Lung (tissue), 12 donors: ENCODE measurements around the gene DSPP. TPM values are rescaled to one million over a fixed set of nuclear protein-coding genes. Genes with fewer than 3 reads are reported as not detected.

Experiments
- ATAC-seq: fragments of 200-7000 bp; cut with Tn5 transposase; one replicate; pipeline ENCODE4 v1.9.1; 2020; ENCODE audit warnings: moderate number of reproducible peaks; ENCODE audit not compliant: insufficient read depth, low FRiP score
- DNase-seq, 3 donors: peaks; one replicate each; pipeline ENCODE4 v3.0.0-alpha.2; 2013 to 2017
- H3K27ac ChIP-seq, 2 donors: one replicate each; pipeline ENCODE4 v1.5.1; 2013; ENCODE audit warnings: mild to moderate bottlenecking in 2 of 2, moderate library complexity in 2 of 2, control low read depth in 1 of 2, inconsistent platforms in 1 of 2, low read depth in 1 of 2, low read length in 1 of 2
- H3K27me3 ChIP-seq, 3 donors: one replicate each; pipeline ENCODE4 v1.5.1; 2013; ENCODE audit warnings: low read length in 2 of 3; ENCODE audit not compliant: control insufficient read depth in 3 of 3, insufficient read depth in 3 of 3
- H3K36me3 ChIP-seq, 4 donors: one replicate each; pipeline ENCODE4 v1.5.1; 2013; ENCODE audit warnings: low read length in 4 of 4, mild to moderate bottlenecking in 1 of 4, moderate library complexity in 1 of 4; ENCODE audit not compliant: control insufficient read depth in 4 of 4, insufficient read depth in 4 of 4
- H3K4me1 ChIP-seq, 5 donors: one replicate each; pipeline ENCODE4 v1.5.1; 2013; ENCODE audit warnings: low read length in 5 of 5, mild to moderate bottlenecking in 2 of 5, moderate library complexity in 1 of 5; ENCODE audit not compliant: control insufficient read depth in 5 of 5, insufficient read depth in 5 of 5
- H3K4me3 ChIP-seq: one replicate; pipeline ENCODE4 v1.5.1; 2013; ENCODE audit warnings: mild to moderate bottlenecking, control low read depth, moderate library complexity
- H3K9ac ChIP-seq, 2 donors: one replicate each; pipeline ENCODE4 v1.5.1; 2013; ENCODE audit warnings: low read length in 2 of 2, control low read depth in 1 of 2; ENCODE audit not compliant: insufficient read depth in 1 of 2
- H3K9me3 ChIP-seq, 4 donors: one replicate each; pipeline ENCODE4 v1.5.1; 2013; ENCODE audit warnings: low read length in 3 of 4, mild to moderate bottlenecking in 1 of 4, moderate library complexity in 1 of 4; ENCODE audit not compliant: control insufficient read depth in 4 of 4, insufficient read depth in 3 of 4
- CTCF ChIP-seq: IDR thresholded peaks from 2 replicates; pipeline ENCODE4 v1.5.1; 2012; ENCODE audit warnings: mild to moderate bottlenecking; ENCODE audit errors: control extremely low read depth, extremely low read depth
- WGBS, 2 donors: extraction: QIAGEN DNeasy Blood & Tissue Kit; methylation state at CpG; one replicate each; pipeline ENCODE4 v1.1.7; 2013; 5-methylcytosine and 5-hydroxymethylcytosine counted together
- polyA plus RNA-seq, 2 donors: library from polyadenylated mRNA; stranded (reverse); fragments of 200-250 nt; gene quantifications; one replicate each; pipeline ENCODE4 v1.2.1, GENCODE V29; 2013
- total RNA-seq, 2 donors: library from RNA; depleted of rRNA in 1 of 2; stranded (reverse); fragments of >200 nt in 1 of 2; gene quantifications; one replicate each; pipeline ENCODE4 v1.2.1, GENCODE V29; 2014 to 2021
- donor health status: control.
- donor health status: control.
- donor health status: Bipolar disorder and iron deficiency.
- donor health status: healthy.
- donor health status: DM: yes; HTN: yes; CAD: no.

DSPP gene
- total and polyA plus RNA-seq, 4 donors, result not detected

- peaks cover 0 to 4% (median 0%) of the 10 kb centered on the region in 5 donors for H3K4me1 ChIP-seq
- no peaks in the 10 kb centered on the region for H3K9me3 ChIP-seq
- H3K4me3 ChIP-seq, result no peak overlapping the region
- no peak for TF ChIP-seq CTCF
- no peak overlapping the region for H3K27ac ChIP-seq
- no peak for ATAC-seq
- no peak overlapping the region for H3K9ac ChIP-seq
- H3K36me3 ChIP-seq, result no peaks in the 10 kb centered on the region
- no peaks in the 10 kb centered on the region for H3K27me3 ChIP-seq
- no peak for DNase-seq
- WGBS, 2 donors, result 74 to 77% methylated on average over 3 of the region's 3 CpGs
Measured at GRCh38 chr4:87657525-87657924, 49.2 kb downstream of the DSPP start.

- WGBS, 2 donors, result 62 to 81% methylated on average over 3 of the region's 3 CpGs
- ATAC-seq, result no peak
- TF ChIP-seq CTCF, result no peak
- H3K4me3 ChIP-seq, result no peak overlapping the region
- H3K4me1 ChIP-seq, result peaks cover 0 to 4% (median 0%) of the 10 kb centered on the region in 5 donors
- no peak overlapping the region for H3K9ac ChIP-seq
- H3K36me3 ChIP-seq, result no peaks in the 10 kb centered on the region
- H3K27me3 ChIP-seq, result no peaks in the 10 kb centered on the region
- DNase-seq, result no peak
- no peaks in the 10 kb centered on the region for H3K9me3 ChIP-seq
- H3K27ac ChIP-seq, result no peak overlapping the region
Measured at GRCh38 chr4:87659247-87659931, 51.1 kb downstream of the DSPP start.

GRCh38 chr4:87662871-87663270 is 54.5 kb downstream of the DSPP start:
- Histone ChIP-seq H3K27ac (no peak overlapping the region), H3K9me3 (no peaks in the 10 kb centered on the region), H3K9ac (no peak overlapping the region), H3K4me1 (peaks cover 0 to 4% (median 0%) of the 10 kb centered on the region in 5 donors), H3K36me3 (no peaks in the 10 kb centered on the region), H3K4me3 (no peak overlapping the region), H3K27me3 (no peaks in the 10 kb centered on the region)
- DNase-seq (no peak), ATAC-seq (no peak)
- whole genome bisulfite sequencing, 2 donors, result 90 to 91% methylated on average over 9 of the region's 9 CpGs
- TF ChIP-seq CTCF, result no peak

Other genes starting within 250 kb of the DSPP start
- gene HSD17B11, start 217.3 kb upstream of the DSPP start, total RNA-seq, result 100 to 1,000 TPM in 1 of 2 donors, 10 to 100 TPM in 1; 57.8 to 109 TPM
- 10 to 100 TPM; 43.0 to 53.0 TPM for gene HSD17B11, start 217.3 kb upstream of the DSPP start, polyA plus RNA-seq
- 10 to 100 TPM; 20.1 to 27.4 TPM for gene NUDT9, start 186.0 kb upstream of the DSPP start, total RNA-seq
- 10 to 100 TPM; 37.9 to 72.8 TPM for gene NUDT9, start 186.0 kb upstream of the DSPP start, polyA plus RNA-seq
- 100 to 1,000 TPM; 294 to 422 TPM for gene SPARCL1, start 79.2 kb upstream of the DSPP start, total RNA-seq
- gene SPARCL1, start 79.2 kb upstream of the DSPP start, polyA plus RNA-seq, result 100 to 1,000 TPM in 1 of 2 donors, 10 to 100 TPM in 1; 93.2 to 486 TPM
- not detected for gene DMP1, start 41.8 kb downstream of the DSPP start, total RNA-seq
- not detected for gene DMP1, start 41.8 kb downstream of the DSPP start, polyA plus RNA-seq
- gene IBSP, start 191.0 kb downstream of the DSPP start, total RNA-seq, result under 1 TPM; 0.12 to 0.37 TPM
- gene IBSP, start 191.0 kb downstream of the DSPP start, polyA plus RNA-seq, result under 1 TPM in 1 of 2 donors, not detected in 1; 0.19 TPM
- not detected for gene MEPE, start 224.4 kb downstream of the DSPP start, total RNA-seq
- under 1 TPM in 1 of 2 donors, not detected in 1; 0.02 TPM for gene MEPE, start 224.4 kb downstream of the DSPP start, polyA plus RNA-seq